HepG2 (cell line): ENCODE data around the gene KIF17. TPM values are rescaled to one million over a fixed set of nuclear protein-coding genes. Genes with fewer than 3 reads are reported as not detected.

ENCODE experiments used
- ATAC-seq: fragments of 200-7000 bp; cut with Tn5 transposase; 3 replicates; pipeline ENCODE4 v1.9.1; 2020; ENCODE audit warnings: mild to moderate bottlenecking, moderate library complexity
- BruUV-seq: library from RNA; stranded (reverse); fragments of 400-500 nt; replicated peaks from 2 replicates; lab custom pipeline; 2021; lab: Mats Ljungman, UMichigan
- CTCF ChIA-PET: fragments of 300-600 bp; formaldehyde crosslinking; extraction: SDS; loops from one replicate; lab custom pipeline; 2021; ENCODE audit warnings: low total read pairs, inconsistent platforms, low intra/inter-chr PET ratio; lab: Yijun Ruan, JAX
- POLR2A ChIA-PET: fragments of 350-600 bp; sonication (Branson Sonifier 250); formaldehyde crosslinking; loops from one replicate; lab custom pipeline; 2020; ENCODE audit warnings: antibody characterized with exemption, inconsistent platforms; lab: Yijun Ruan, JAX
- DNase-seq: peaks from one replicate; pipeline ENCODE4 v3.0.0-alpha.2; 2015; ENCODE audit warnings: low spot score
- FAIRE-seq: peaks from 3 replicates; lab custom pipeline; 2011; peaks lifted over from hg19 to GRCh38; lab: Jason Lieb, UNC
- H2AFZ ChIP-seq: one replicate; pipeline ENCODE4 v1.6.1; 2011; ENCODE audit warnings: low read length, inconsistent platforms
- H3K27ac ChIP-seq: fragments of 300-600 bp; 3 replicates; pipeline ENCODE4 v1.8.0; 2011; ENCODE audit warnings: mixed run types, mild to moderate bottlenecking, mixed read lengths, low read length, inconsistent platforms; ENCODE audit not compliant: insufficient read depth; ENCODE audit errors: extremely low read length
- H3K27me3 ChIP-seq, 2 experiments: fragments of 200-600 bp in 1 of 2; 2 replicates in 1 of 2; 3 replicates in 1 of 2; pipeline versions ENCODE4 v1.6.0 to v1.8.0; 2011; ENCODE audit warnings: low read length in 2 of 2, mild to moderate bottlenecking in 2 of 2, moderate library complexity in 2 of 2, inconsistent platforms in 1 of 2; ENCODE audit not compliant: insufficient read depth in 2 of 2, control insufficient read depth in 1 of 2
- H3K36me3 ChIP-seq, 2 experiments: fragments of 200-600 bp in 1 of 2; replicated peaks in 1 of 2; 2 replicates in 1 of 2; 3 replicates in 1 of 2; pipeline versions ENCODE4 v1.5.1 to v1.8.0; 2011; ENCODE audit warnings: low read length in 2 of 2, inconsistent platforms in 1 of 2; ENCODE audit not compliant: insufficient read depth in 2 of 2, control insufficient read depth in 1 of 2
- H3K4me1 ChIP-seq: 2 replicates; pipeline ENCODE4 v1.5.1; 2012; ENCODE audit warnings: low read length, inconsistent platforms; ENCODE audit not compliant: insufficient read depth
- H3K4me2 ChIP-seq: 2 replicates; pipeline ENCODE4 v1.6.0; 2011; ENCODE audit warnings: low read depth, low read length, inconsistent platforms
- H3K4me3 ChIP-seq, 3 experiments: fragments of 200-600 bp in 1 of 3; sonication (generic), shearing (Covaris generic) in 1 of 3; replicated peaks in 1 of 3; 2 replicates each; pipeline ENCODE4 v1.5.1; 2011 to 2016; ENCODE audit warnings: low read length in 3 of 3, inconsistent platforms in 2 of 3, low read depth in 2 of 3, mild to moderate bottlenecking in 2 of 3, control low read depth in 1 of 3, mixed read lengths in 1 of 3; ENCODE audit not compliant: insufficient read depth in 1 of 3
- H3K79me2 ChIP-seq: one replicate; pipeline ENCODE4 v1.6.1; 2011; ENCODE audit warnings: low read length, inconsistent platforms; ENCODE audit not compliant: insufficient read depth
- H3K9ac ChIP-seq: 2 replicates; pipeline ENCODE4 v1.6.0; 2011; ENCODE audit warnings: mild to moderate bottlenecking, low read depth, low read length, inconsistent platforms; ENCODE audit not compliant: insufficient read depth
- H3K9me3 ChIP-seq: 2 replicates; pipeline ENCODE4 v1.5.1; 2012; ENCODE audit warnings: mild to moderate bottlenecking, low read length
- H4K20me1 ChIP-seq: 2 replicates; pipeline ENCODE4 v1.6.0; 2011; ENCODE audit warnings: inconsistent platforms, mild to moderate bottlenecking, low read length, moderate library complexity; ENCODE audit not compliant: insufficient read depth
- KMT2B ChIP-seq: IDR thresholded peaks from 2 replicates; pipeline ENCODE4 v1.6.1; 2016; ENCODE audit warnings: missing genetic modification reagents, missing compliant biosample characterization
- MXI1 ChIP-seq: IDR thresholded peaks from 3 replicates; pipeline ENCODE4 v1.6.1; 2012; ENCODE audit warnings: low read depth, low read length, inconsistent platforms, borderline replicate concordance
- MZF1 ChIP-seq: sonication (generic); formaldehyde crosslinking; IDR thresholded peaks from 2 replicates; pipeline ENCODE4 v1.8.1; 2023; ENCODE audit warnings: mild to moderate bottlenecking, missing genetic modification reagents, borderline replicate concordance
- ZNF567 ChIP-seq: sonication (generic); formaldehyde crosslinking; IDR thresholded peaks from 2 replicates; pipeline ENCODE4 v1.8.1; 2023; ENCODE audit warnings: mild to moderate bottlenecking, missing genetic modification reagents, borderline replicate concordance
- WGBS: methylation state at CpG from one replicate; pipeline ENCODE4 v1.1.6; 2017; ENCODE audit warnings: low lambda C conversion rate; 5-methylcytosine and 5-hydroxymethylcytosine counted together
- in situ Hi-C: cut with HindIII; loops from 2 replicates; pipeline ENCODE4 v1.10.0; 2017; ENCODE audit warnings: low pct_unique_long_range_greater_than_20kb; ENCODE audit not compliant: extremely low pct_ligation_motif_present
- intact Hi-C: fragments of 100-400 bp; cut with micrococcal nuclease; formaldehyde crosslinking; loops from one replicate; pipeline ENCODE4 v1.10.0; 2022; ENCODE audit not compliant: unreplicated experiment
- polyA plus RNA-seq, 8 experiments: library from polyadenylated mRNA; depleted of rRNA in 3 of 8; stranded (reverse) in 7 of 8; unstranded in 1 of 8; fragments of >200 nt; fragmentation: Illumina TruSeq in 4 of 8; extraction: Trizol in 4 of 8; gene quantifications; 2 replicates each; pipeline versions ENCODE4 v1.2.1 to v1.2.3, GENCODE V29; 2011 to 2016; ENCODE audit warnings: low read depth in 4 of 8, missing spikeins in 1 of 8, mixed read lengths in 1 of 8; ENCODE audit not compliant: insufficient read depth in 1 of 8
- total RNA-seq, 5 experiments: library from RNA; depleted of rRNA; stranded (reverse); fragments of >200 nt; fragmentation: Illumina TruSeq; extraction: Trizol; gene quantifications; 2 replicates each; pipeline ENCODE4 v1.2.3, GENCODE V29; 2016; ENCODE audit warnings: low read depth in 1 of 5
- TF ChIP-seq, protein P1 (sequence below): sonication (generic); formaldehyde crosslinking; IDR thresholded peaks from 2 replicates; pipeline ENCODE4 v1.4.0; 2020; ENCODE audit warnings: missing genetic modification reagents
- TF ChIP-seq, protein P2 (sequence below): fragments of 450-650 bp; IDR thresholded peaks from 2 replicates; pipeline ENCODE4 v1.6.1; 2016
- TF ChIP-seq, protein P3 (sequence below): sonication (generic); formaldehyde crosslinking; IDR thresholded peaks from 2 replicates; pipeline ENCODE4 v1.4.0; 2020; ENCODE audit warnings: missing genetic modification reagents
- TF ChIP-seq, protein P4 (sequence below): sonication (generic); formaldehyde crosslinking; IDR thresholded peaks from 2 replicates; pipeline ENCODE4 v1.5.1; 2020; ENCODE audit warnings: mild to moderate bottlenecking, missing genetic modification reagents, moderate library complexity

Gene KIF17
- total and polyA plus RNA-seq, 2 of the 13 experiments (the other 11 are each of a cell fraction or from before 2014, with no cell fraction given) = 0.24 to 0.44 TPM

GRCh38 chr1:20725189-20726117 lies 7.6 kb upstream of the KIF17 start:
- BruUV-seq = no TSS peak
- in situ Hi-C loops = no loop called here
- Histone ChIP-seq H3K4me2 (no peak overlapping the region), H3K79me2 (no peaks in the 10 kb centered on the region), H3K9ac (no peak overlapping the region), H3K9me3 (no peaks in the 10 kb centered on the region), H3K27me3 (peaks cover 3 to 7% of the 10 kb centered on the region in 2 experiments; a peak in 3 of 5 replicates), H4K20me1 (no peaks in the 10 kb centered on the region), H2AFZ (no peak overlapping the region), H3K36me3 (no peaks in the 10 kb centered on the region), H3K4me3 (no peak overlapping the region), H3K4me1 (peaks cover 24% of the 10 kb centered on the region), H3K27ac (no peak overlapping the region)
- FAIRE-seq (no peak), DNase-seq (no peak), ATAC-seq (no peak)
- ChIA-PET POLR2A (interaction anchor here (1.3 kb wide), 1 partner anchor 28 kb away, joined by 3 read pairs; no protein-coding TSS in a partner anchor), CTCF (no interaction called here)
- intact Hi-C loops = no loop called here
- TF ChIP-seq, protein P1, sequence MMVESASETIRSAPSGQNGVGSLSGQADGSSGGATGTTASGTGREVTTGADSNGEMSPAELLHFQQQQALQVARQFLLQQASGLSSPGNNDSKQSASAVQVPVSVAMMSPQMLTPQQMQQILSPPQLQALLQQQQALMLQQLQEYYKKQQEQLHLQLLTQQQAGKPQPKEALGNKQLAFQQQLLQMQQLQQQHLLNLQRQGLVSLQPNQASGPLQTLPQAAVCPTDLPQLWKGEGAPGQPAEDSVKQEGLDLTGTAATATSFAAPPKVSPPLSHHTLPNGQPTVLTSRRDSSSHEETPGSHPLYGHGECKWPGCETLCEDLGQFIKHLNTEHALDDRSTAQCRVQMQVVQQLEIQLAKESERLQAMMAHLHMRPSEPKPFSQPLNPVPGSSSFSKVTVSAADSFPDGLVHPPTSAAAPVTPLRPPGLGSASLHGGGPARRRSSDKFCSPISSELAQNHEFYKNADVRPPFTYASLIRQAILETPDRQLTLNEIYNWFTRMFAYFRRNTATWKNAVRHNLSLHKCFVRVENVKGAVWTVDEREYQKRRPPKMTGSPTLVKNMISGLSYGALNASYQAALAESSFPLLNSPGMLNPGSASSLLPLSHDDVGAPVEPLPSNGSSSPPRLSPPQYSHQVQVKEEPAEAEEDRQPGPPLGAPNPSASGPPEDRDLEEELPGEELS (CRISPR knock-in tag) = no peak
- TF ChIP-seq, protein P2, sequence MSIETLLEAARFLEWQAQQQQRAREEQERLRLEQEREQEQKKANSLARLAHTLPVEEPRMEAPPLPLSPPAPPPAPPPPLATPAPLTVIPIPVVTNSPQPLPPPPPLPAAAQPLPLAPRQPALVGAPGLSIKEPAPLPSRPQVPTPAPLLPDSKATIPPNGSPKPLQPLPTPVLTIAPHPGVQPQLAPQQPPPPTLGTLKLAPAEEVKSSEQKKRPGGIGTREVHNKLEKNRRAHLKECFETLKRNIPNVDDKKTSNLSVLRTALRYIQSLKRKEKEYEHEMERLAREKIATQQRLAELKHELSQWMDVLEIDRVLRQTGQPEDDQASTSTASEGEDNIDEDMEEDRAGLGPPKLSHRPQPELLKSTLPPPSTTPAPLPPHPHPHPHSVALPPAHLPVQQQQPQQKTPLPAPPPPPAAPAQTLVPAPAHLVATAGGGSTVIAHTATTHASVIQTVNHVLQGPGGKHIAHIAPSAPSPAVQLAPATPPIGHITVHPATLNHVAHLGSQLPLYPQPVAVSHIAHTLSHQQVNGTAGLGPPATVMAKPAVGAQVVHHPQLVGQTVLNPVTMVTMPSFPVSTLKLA = peak; percentile 98
- 0 out of 3 replicates have a peak, but pooled peaks have one; percentile 24 for TF ChIP-seq MXI1
- no peak for TF ChIP-seq MZF1
- TF ChIP-seq KMT2B = no peak
- no peak for TF ChIP-seq ZNF567
- TF ChIP-seq, protein P3, sequence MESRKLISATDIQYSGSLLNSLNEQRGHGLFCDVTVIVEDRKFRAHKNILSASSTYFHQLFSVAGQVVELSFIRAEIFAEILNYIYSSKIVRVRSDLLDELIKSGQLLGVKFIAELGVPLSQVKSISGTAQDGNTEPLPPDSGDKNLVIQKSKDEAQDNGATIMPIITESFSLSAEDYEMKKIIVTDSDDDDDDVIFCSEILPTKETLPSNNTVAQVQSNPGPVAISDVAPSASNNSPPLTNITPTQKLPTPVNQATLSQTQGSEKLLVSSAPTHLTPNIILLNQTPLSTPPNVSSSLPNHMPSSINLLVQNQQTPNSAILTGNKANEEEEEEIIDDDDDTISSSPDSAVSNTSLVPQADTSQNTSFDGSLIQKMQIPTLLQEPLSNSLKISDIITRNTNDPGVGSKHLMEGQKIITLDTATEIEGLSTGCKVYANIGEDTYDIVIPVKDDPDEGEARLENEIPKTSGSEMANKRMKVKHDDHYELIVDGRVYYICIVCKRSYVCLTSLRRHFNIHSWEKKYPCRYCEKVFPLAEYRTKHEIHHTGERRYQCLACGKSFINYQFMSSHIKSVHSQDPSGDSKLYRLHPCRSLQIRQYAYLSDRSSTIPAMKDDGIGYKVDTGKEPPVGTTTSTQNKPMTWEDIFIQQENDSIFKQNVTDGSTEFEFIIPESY (CRISPR knock-in tag) = peak; percentile 82; the same call in 1 of the 2 replicates
- TF ChIP-seq, protein P4, sequence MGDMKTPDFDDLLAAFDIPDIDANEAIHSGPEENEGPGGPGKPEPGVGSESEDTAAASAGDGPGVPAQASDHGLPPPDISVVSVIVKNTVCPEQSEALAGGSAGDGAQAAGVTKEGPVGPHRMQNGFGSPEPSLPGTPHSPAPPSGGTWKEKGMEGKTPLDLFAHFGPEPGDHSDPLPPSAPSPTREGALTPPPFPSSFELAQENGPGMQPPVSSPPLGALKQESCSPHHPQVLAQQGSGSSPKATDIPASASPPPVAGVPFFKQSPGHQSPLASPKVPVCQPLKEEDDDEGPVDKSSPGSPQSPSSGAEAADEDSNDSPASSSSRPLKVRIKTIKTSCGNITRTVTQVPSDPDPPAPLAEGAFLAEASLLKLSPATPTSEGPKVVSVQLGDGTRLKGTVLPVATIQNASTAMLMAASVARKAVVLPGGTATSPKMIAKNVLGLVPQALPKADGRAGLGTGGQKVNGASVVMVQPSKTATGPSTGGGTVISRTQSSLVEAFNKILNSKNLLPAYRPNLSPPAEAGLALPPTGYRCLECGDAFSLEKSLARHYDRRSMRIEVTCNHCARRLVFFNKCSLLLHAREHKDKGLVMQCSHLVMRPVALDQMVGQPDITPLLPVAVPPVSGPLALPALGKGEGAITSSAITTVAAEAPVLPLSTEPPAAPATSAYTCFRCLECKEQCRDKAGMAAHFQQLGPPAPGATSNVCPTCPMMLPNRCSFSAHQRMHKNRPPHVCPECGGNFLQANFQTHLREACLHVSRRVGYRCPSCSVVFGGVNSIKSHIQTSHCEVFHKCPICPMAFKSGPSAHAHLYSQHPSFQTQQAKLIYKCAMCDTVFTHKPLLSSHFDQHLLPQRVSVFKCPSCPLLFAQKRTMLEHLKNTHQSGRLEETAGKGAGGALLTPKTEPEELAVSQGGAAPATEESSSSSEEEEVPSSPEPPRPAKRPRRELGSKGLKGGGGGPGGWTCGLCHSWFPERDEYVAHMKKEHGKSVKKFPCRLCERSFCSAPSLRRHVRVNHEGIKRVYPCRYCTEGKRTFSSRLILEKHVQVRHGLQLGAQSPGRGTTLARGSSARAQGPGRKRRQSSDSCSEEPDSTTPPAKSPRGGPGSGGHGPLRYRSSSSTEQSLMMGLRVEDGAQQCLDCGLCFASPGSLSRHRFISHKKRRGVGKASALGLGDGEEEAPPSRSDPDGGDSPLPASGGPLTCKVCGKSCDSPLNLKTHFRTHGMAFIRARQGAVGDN (CRISPR knock-in tag) = peak; percentile 9; the same call in 1 of the 2 replicates
- 72% methylated on average over 17 of the region's 29 CpGs for WGBS
